ENCODE results near the gene IGSF21. TPM values are rescaled to one million over a fixed set of nuclear protein-coding genes. Genes with fewer than 3 reads are reported as not detected.
A peak's percentile ranks its signal among the peaks of the same experiment; 100 is the strongest.

IGSF21 gene
- total and polyA plus RNA-seq, 2 of the 8 experiments (the other 6 are each of a cell fraction or from before 2014, with no cell fraction given): 22.5 to 28.5 TPM

DNA sequence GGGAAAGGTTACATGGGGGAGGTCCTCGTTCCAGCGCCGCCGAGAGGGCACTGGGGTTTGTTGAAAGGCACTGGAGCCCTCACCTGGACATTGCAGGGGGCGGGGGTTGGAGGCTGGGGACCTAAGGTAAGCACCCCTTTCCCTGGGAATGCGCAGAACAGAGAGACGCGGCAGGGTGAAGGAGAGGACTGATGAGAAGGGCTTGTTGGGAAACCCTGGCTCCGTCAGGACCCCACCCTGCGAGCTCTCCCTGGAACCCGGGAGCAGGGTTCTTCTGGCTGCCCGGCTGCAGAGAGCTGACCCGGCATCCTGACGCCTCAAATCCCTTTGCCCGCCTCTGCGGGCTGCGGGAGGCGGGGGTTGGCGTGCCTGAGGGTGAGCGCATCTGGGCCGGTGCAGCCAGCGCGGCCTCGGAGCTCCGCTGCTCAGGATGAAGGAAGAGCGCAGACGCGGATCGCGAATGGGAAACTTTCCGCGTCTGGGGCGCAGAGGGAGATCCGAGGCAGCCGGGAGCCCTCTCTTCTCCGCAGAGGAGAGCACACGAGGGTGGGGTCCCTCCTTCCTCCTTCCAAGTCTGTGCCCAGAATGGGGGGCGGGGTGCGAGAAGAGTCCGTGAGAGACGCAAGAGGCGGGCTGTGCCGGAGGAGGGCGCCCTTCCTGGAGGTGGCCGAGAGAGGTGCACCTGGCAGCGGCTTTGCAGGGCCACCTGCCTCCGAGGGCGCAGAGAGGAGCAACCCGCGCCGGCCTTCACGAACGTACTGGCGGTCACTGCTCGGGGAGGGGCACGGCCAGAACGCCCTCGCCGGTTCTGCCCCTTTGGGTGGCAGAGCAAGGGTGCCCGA, 2.4 kb downstream of the IGSF21 start (continued):
- TF ChIP-seq RNF2 (IDR thresholded peaks at IDR 0.05; ENCODE audit: borderline replicate concordance, low read depth, low read length, missing control alignments, poor library complexity, severe bottlenecking) (no peak), E2F6 (IDR thresholded peaks at IDR 0.05) (peak; percentile 89), TAF7 (optimal IDR thresholded peaks at IDR 0.05; ENCODE audit: borderline replicate concordance, low read depth, low read length) (no peak), ASH2L (IDR thresholded peaks at IDR 0.05; ENCODE audit: low read length) (peak; percentile 43), SIX5 (IDR thresholded peaks at IDR 0.05; ENCODE audit: low read depth, low read length) (no peak), CTBP2 (IDR thresholded peaks at IDR 0.05; ENCODE audit: borderline replicate concordance, insufficient read depth, insufficient read length, low read length) (no peak)
